ENCODE measurements around the gene GCC1.

GCC1 gene

DNA sequence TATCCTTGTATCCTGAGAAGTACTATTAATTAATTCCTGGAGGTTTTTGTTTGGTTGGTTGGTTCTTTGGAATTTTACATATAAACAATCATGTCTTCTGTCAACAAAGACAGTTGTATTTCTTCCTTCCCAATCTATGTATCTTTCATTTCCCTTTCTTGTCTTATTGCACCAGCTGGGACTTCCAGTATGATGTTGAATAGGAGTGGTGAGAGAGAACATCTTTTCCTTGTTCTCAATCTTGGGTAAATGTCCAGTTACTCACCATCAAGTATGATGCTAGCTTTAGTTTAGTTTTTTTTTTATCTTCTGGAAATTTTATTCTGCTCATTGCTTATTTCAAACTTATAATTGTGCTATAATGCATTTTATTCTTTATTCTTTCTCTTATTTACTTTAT, 39.9 kb upstream of the GCC1 start:
- TF ChIP-seq, protein P1, sequence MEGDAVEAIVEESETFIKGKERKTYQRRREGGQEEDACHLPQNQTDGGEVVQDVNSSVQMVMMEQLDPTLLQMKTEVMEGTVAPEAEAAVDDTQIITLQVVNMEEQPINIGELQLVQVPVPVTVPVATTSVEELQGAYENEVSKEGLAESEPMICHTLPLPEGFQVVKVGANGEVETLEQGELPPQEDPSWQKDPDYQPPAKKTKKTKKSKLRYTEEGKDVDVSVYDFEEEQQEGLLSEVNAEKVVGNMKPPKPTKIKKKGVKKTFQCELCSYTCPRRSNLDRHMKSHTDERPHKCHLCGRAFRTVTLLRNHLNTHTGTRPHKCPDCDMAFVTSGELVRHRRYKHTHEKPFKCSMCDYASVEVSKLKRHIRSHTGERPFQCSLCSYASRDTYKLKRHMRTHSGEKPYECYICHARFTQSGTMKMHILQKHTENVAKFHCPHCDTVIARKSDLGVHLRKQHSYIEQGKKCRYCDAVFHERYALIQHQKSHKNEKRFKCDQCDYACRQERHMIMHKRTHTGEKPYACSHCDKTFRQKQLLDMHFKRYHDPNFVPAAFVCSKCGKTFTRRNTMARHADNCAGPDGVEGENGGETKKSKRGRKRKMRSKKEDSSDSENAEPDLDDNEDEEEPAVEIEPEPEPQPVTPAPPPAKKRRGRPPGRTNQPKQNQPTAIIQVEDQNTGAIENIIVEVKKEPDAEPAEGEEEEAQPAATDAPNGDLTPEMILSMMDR (IDR thresholded peaks at IDR 0.05; ENCODE audit: poor library complexity, severe bottlenecking): no peak
- no peaks in the 10 kb centered on the region for H3K9me3 ChIP-seq (ENCODE audit: severe bottlenecking)
- peaks cover 13% of the 10 kb centered on the region for H3K27me3 ChIP-seq (ENCODE audit: insufficient read depth, poor library complexity, severe bottlenecking)
- ATAC-seq (ENCODE audit: low read depth): no peak
- H3K4me3 ChIP-seq (ENCODE audit: severe bottlenecking): no peak overlapping the region
- DNase-seq (ENCODE audit: low spot score): no peak
- H3K27ac ChIP-seq (ENCODE audit: poor library complexity, severe bottlenecking): no peak overlapping the region
- no peaks in the 10 kb centered on the region for H3K4me1 ChIP-seq (ENCODE audit: insufficient read depth, poor library complexity, severe bottlenecking)
- no peaks in the 10 kb centered on the region for H3K36me3 ChIP-seq (ENCODE audit: low read depth)

DNA sequence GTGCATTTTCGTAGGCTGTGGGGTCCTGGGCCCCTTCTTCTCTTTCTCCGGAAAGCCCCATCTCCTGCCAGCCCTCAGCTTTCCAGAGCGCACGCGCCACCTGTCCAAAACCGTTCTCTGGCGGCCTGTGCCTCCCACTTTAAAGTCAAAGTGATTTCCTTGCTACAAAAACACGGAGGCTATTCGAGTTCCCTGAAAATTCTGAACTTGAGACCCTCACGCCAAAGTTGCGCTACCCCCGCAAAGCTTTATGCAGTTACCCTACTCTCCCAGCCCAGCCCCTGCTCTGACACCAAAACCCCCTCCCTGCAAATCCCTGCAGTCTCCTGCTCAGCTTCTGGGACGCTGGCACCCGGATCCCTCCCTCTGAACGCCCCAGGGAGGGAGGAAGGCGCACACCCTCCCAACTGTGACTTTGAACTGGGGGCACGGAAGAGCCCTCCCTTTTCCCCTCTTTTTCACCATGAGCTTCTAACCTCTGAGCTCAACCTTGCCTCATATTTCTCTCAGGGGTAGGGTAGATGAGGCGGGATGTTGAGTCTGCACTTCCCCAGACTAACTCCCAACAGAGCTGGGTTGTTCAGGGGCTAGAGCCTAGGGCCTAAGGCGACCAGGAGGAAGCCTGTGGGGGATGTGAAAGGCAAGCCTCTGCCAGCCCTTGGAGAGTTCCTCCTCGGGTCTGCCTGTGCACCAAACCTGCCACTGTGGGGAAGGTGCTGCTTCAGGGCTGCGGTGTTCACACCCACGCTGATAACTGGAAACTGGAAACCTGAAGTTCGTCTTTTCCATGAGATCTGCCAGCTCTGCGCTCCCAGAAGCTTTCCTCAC, 35.2 kb upstream of the GCC1 start:
- ATAC-seq (ENCODE audit: low read depth): no peak
- no peak for DNase-seq (ENCODE audit: low spot score)
- H3K9me3 ChIP-seq (ENCODE audit: severe bottlenecking): no peaks in the 10 kb centered on the region
- no peaks in the 10 kb centered on the region for H3K4me1 ChIP-seq (ENCODE audit: insufficient read depth, poor library complexity, severe bottlenecking)
- TF ChIP-seq, protein P1 (IDR thresholded peaks at IDR 0.05; ENCODE audit: poor library complexity, severe bottlenecking): no peak
- H3K27ac ChIP-seq (ENCODE audit: poor library complexity, severe bottlenecking): no peak overlapping the region
- H3K36me3 ChIP-seq (ENCODE audit: low read depth): no peaks in the 10 kb centered on the region
- H3K27me3 ChIP-seq (ENCODE audit: insufficient read depth, poor library complexity, severe bottlenecking): peaks cover 58% of the 10 kb centered on the region
- H3K4me3 ChIP-seq (ENCODE audit: severe bottlenecking): no peak overlapping the region

DNA sequence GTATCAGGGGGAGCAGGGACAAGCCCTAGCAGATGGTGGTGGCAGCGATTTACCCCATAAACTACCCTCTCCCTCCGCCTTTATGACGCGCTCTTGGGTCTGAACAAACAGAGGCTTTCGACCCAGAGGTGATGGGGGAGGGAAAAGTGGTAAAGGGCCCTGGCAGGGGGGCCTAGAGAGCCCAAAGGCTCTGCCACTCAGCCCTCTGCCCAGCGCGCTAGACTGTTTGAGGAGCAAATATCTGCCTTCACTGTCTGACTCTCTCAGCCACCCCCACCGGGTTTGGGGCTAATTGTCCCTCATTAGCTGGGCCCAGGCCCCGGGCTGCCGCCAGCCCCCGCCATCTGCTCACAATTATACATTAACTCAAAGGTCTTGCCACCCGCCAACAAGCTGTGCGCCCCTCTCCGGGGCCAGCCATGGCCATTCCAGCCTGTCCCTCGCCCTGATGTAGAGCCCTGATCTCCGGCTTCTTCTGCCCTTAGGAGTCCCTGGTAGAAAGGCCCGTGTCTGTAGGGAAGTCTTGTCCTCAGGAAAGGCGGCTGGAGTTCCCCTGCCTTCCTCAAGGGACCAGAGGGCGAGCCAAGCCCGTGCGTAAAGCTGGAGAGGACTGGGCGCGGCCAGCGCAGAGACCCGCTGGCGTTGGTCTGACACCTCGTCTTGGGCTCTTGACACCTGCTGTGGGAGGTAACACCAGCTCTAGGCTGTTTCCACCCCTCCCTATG, 34.4 kb upstream of the GCC1 start:
- no peaks in the 10 kb centered on the region for H3K36me3 ChIP-seq (ENCODE audit: low read depth)
- ATAC-seq (ENCODE audit: low read depth) (no peak; the same call in 2 of the 3 replicates), DNase-seq (ENCODE audit: low spot score) (no peak)
- no peaks in the 10 kb centered on the region for H3K9me3 ChIP-seq (ENCODE audit: severe bottlenecking)
- H3K27me3 ChIP-seq (ENCODE audit: insufficient read depth, poor library complexity, severe bottlenecking): peaks cover 66% of the 10 kb centered on the region
- H3K4me1 ChIP-seq (ENCODE audit: insufficient read depth, poor library complexity, severe bottlenecking): no peaks in the 10 kb centered on the region
- TF ChIP-seq, protein P1 (IDR thresholded peaks at IDR 0.05; ENCODE audit: poor library complexity, severe bottlenecking): no peak
- H3K27ac ChIP-seq (ENCODE audit: poor library complexity, severe bottlenecking): no peak overlapping the region
- H3K4me3 ChIP-seq (ENCODE audit: severe bottlenecking): no peak overlapping the region

DNA sequence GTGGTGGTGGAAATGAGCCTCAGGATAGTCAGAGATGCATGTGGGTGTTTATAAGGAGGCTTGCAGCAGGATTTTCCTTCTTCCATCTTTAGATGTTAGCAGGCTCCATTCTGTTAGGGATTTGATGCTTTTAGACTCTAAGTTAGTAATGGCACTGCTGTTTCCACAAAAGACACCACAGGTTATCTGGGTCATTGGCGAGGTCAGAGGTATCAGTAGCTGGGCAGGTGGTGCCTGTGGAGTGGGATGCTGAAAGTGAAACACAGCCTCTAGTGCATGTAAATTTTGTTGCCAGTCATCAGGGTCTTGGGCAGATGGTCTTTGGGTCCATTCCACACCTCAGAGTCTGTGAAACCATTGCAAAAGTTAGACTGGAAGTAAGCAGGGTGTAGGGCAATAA, 33.4 kb upstream of the GCC1 start:
- H3K4me3 ChIP-seq (ENCODE audit: severe bottlenecking): no peak overlapping the region
- no peaks in the 10 kb centered on the region for H3K4me1 ChIP-seq (ENCODE audit: insufficient read depth, poor library complexity, severe bottlenecking)
- no peaks in the 10 kb centered on the region for H3K36me3 ChIP-seq (ENCODE audit: low read depth)
- TF ChIP-seq, protein P1 (IDR thresholded peaks at IDR 0.05; ENCODE audit: poor library complexity, severe bottlenecking): no peak
- H3K27ac ChIP-seq (ENCODE audit: poor library complexity, severe bottlenecking): no peak overlapping the region
- H3K27me3 ChIP-seq (ENCODE audit: insufficient read depth, poor library complexity, severe bottlenecking): peaks cover 66% of the 10 kb centered on the region
- ATAC-seq (ENCODE audit: low read depth): no peak
- no peaks in the 10 kb centered on the region for H3K9me3 ChIP-seq (ENCODE audit: severe bottlenecking)
- DNase-seq (ENCODE audit: low spot score): no peak
